HG02759 (cell line): Measurements from ENCODE around the gene LARP4B.
"Not testable (repeated sequence)": the region's sequence is repeated elsewhere in the genome, so short reads cannot be mapped to it uniquely, and the experiment has no call there.

Source experiments
- ATAC-seq: cut with Tn5 transposase; IDR thresholded peaks from one replicate; pipeline ENCODE4 v1.9.1; 2021; ENCODE audit warnings: mild to moderate bottlenecking, moderate library complexity; ENCODE audit not compliant: unreplicated experiment

LARP4B gene

GRCh38 chr10:958856-959255 is 27.4 kb upstream of the LARP4B start:
- no peak for ATAC-seq

DNA sequence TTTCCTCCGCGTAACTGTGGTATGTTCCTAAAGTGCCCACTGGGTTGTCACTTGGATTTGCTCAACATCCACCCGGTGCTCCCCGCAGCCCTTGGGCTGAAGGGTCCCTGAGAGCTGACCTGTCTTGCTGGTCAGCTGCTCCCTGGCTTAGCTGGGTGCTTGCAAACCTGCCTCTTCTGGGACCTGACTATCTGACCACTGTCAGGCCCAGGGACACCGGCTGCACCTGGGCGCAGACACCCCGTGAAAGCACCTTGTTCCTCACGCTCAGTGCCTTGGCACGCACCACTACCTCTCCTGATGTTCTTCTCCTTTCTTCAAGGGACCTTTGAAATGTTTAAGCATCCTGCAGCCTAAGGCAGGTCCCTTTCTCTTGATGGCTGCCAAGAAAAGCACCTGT is 26.6 kb upstream of the LARP4B start:
- ATAC-seq: no peak

- ATAC-seq: no peak
These were observed 24.3 kb upstream of the LARP4B start for GRCh38 chr10:955820-956217.

GRCh38 chr10:955127-955819 is 23.8 kb upstream of the LARP4B start:
- no peak for ATAC-seq

DNA sequence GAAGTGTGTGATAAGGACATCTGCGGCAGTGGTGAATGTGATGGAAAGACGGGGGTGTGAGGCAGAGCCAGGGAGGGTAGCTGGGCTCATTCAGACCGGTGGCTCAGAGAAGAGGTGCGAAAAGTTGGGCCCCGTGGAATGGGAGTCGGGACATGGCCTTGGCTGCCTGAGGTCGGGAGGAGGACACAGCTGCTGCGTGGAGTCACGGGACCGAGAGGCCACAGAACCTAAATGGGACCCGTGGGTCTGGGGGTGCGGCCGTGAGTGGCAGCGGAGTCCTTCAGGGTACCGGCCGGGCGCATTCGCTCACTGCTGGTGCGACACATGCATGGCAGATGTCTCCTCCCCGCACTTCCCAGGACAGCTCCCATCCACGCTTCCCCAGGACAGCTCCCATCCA is 22.9 kb upstream of the LARP4B start:
- ATAC-seq: no peak

DNA sequence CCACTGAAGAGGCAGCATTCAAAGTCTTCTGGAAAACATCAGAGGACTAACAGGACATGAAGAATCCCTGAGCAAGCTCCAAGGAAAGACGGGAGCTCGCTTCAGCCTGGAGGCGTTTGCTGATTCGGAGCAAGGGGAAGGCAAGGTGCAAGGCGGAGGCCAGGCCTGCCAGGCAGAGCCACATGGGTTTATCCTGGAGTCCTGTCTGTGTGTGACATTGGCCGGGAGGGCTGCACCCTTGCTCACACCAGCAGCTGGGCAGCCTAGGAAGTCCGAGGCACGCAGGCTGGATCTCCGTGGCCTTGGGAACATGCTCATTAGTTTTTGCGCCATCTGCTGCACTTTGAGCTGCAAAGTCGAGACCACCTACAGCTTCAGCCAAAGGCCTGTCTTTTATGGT is 22.3 kb upstream of the LARP4B start:
- ATAC-seq: no peak

DNA sequence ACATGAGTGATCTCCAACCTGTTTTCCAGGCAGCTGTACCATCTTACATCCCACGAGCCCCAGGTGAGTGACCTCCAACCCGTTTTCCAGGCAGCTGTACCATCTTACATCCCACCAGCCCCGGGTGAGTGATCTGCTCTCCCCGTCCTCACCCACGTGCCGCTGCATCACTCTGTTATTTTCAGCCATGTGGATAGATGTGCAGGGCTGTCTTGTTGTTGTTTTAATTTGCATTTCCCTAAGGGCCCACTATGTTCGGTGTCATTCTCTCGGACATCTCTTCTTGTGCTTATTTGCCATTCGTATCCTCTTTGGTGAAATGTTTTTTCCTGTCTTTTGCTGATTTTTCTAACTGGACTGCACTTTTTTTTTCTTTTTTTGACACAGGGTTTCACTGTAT is 17.9 kb upstream of the LARP4B start:
- no peak for ATAC-seq

GRCh38 chr10:948347-948746 is 16.8 kb upstream of the LARP4B start:
- no peak for ATAC-seq

DNA sequence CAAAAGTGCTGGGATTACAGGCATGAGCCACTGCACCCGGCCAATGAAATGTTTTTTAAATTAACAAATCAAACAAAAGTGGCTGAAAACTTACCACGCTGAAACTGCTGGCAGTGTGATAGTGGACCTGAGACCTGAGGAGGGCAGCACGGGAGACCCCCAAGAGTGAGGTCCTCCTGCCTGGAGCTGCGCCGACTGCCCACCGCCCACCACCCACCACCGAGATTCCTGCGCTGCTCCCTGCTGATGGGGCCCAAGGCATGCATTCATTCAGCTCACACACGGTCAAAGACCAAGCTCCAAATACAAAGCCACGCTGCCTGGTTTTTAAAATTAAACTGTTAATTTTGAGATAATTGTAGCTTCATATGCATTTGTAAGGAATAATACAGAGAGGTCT is 16.4 kb upstream of the LARP4B start:
- no peak for ATAC-seq

DNA sequence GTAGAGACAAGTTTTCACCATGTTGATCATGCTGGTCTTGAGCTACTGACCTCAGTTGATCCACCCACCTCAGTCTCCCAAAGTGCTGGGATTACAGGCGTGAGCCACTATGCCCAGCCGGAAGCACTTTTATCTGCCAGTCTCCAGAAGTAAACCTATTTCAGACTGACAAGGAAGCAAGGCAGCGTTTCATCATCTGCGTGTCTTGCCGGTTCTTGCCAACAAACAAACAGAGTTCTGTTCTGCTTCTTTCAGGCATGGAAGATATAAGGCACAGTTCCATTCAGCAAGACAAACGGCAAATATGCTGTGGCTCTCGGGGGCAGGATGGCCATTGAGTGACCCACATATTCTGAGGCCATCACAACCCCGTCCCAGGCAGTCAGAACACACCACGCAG is 15.5 kb upstream of the LARP4B start:
- ATAC-seq: no peak

DNA sequence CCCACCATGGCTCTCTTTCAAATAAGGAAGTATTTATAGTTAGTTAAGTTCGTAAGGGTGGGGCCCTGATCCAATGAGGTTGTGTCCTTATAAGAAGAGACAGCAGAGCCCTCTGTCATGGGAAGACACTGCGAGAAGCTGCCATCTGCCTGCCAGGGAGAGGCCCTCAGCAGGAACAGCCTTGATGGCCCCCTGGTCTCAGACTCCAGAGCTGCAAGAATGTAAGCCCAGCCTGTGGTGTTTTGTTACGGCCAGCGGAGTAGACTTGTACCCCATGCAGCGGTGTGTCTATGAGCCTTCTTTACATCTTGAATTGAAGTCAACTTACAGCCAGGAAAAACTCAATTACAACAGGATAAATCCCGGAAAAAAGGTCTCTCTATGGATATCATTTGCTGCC is 14.3 kb upstream of the LARP4B start:
- no peak for ATAC-seq

DNA sequence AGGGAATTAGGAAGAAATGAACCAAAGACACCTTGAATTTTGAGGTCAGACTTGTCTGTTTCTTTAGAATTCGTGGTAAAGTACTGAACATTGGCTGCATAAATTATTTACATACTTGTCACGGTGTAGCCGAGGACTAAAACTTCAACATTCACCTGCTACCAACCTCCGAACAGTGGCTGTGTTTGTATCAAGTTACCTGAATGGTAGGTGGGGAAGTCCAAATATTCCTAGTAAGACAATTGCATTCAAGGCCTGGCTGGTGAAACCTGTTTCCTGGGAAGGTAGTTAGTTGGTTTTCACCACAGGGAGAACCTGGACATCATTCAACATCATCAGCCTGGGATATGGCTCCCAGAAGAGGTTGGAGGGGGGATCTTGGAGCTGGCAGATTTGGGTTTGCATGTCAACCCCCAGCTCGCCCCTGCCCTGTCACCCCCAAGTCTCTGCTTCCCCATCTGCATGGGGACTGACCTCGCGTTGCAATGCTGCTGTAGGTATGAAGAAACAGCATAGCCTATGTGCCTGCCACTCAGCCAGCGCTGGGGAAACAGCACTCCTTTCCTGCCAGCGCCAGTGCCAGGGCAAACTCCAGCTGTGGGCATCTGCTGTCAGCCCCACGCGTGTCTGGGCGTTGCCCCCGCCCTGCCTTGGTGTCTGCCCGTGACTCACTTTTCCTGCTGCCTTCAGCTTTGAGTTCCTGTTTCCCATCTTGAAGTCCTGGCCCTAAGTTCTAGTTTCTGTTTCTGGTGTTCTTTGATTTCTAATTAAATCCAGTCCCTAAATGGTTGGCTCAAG is 12.7 kb upstream of the LARP4B start:
- ATAC-seq: peak; percentile 16

DNA sequence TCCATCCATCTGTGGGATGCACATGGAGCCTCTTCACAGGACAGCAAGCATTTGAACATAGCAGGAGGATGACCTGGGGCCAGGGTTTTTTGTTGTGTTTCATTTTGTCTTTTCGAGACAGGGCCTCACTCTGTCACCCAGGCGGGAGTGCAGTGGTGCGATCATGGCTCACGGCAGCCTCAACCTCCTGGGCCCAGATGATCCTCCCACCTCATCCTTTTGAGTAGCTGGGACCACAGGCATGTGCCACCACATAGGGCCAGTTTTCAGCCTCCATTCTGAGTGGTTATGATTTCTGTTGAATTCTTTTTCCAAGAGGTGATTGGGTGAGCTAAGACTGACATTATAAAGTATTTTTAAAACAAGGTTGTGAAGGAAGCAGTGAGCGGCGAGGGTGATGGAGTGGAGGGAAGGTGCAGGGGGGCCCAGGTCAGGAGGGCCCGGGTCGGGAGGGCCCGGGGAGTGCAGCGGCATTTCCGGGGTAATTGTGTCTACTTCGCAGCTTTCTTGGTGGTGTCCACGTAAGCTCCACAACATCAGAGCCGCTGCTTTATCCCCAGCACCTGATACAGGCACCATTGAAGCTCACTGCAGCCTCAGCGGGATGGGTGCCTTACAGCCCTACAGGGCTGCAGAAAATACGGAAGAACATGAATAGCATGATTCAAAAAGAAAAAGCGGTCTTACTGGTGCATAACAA is 12.0 kb upstream of the LARP4B start:
- peak; percentile 70 for ATAC-seq

- ATAC-seq: no peak
These were observed 7.6 kb upstream of the LARP4B start for GRCh38 chr10:938941-939678.

DNA sequence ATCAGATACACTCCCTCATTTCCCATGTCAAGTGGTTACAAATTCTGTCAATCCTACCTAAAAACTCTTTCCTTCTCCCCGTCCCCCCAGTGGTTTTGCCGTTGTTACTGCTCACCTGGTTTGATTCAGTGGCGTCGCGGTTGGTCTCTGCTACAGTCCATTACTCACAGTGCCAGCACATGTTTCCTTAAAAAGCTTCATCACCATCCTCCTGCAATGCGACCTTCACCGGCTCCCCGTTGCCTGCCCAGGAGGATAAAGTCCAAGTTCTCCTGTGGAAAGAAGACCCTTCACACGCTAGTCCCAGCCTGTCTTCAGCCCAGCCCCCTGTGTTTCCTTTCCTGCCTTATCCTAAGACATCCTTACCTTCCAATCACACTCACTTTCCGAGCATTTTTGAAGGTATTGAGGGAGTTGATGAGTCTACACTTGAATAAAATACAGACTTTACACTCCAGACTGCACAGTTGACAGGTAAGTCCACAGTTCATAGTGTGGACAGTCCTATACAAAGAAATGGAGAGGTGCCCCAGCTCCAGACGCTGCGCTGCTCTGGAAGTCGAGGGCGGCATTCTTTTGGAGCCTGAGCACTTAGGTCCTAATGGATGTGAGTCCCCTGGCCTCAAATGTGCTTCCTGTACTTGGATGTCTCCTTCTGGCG is 3.4 kb upstream of the LARP4B start:
- no peak for ATAC-seq

DNA sequence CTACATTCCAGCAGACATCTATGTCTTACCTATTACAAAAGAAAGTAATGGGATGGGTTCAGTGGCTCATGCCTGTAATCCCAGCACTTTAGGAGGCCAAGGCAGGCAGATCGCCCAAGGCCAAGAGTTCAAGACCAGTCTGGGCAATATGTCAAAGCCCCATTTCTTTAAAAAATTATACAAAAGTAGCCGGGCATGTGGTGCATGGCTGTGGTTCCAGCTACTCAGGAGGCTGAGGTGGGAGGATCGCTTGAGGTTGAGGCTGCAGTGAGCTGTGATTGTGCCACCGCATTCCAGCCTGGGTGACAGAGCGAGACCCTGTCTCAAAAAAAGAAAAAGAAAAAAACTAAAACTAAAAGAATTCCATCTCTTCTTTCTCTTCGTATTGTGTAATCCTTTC is 2.7 kb upstream of the LARP4B start:
- not testable (repeated sequence) for ATAC-seq

GRCh38 chr10:932589-932988 is 1.1 kb upstream of the LARP4B start:
- ATAC-seq: no peak

- no peak for ATAC-seq
These were observed 730 bp downstream of the LARP4B start for GRCh38 chr10:930625-931325.

DNA sequence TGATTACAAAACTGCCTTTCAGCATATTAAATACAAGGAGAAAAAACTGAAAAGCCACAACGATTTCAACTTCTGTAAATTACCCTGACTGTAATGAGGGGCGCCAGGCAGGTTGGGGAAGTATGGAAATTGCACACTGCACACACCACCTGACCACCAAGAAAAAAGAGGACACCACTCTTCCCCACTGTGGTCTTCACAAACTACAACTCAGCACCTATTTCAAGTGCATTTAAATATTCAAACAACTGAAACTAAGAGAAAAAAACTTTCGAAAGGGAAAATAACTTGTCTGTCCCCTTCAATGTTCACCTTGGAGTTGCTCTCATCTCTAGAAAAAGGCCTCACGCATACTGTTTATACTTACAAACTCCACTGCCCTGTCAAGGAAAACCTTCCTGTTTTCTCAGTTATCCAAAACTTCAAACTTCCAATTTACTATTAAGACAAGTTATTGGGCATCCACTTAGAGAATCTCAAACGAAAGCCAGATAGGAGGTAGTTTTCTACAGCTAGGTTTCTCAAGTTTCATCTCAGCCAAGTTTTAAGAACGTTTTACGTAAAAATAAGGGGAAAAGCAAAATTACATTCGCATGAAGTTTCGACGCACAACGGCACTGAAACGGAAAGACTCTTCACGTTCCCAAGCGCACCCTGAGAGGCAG is 1.4 kb downstream of the LARP4B start:
- no peak for ATAC-seq

- no peak for ATAC-seq
These were observed 4.4 kb downstream of the LARP4B start for GRCh38 chr10:927131-927530.
